ENCODE results near the gene B4GALT3. TPM values are rescaled to one million over a fixed set of nuclear protein-coding genes. Genes with fewer than 3 reads are reported as not detected.

B4GALT3 gene
- total RNA-seq, 1 donor from 2014 or later = 20.9 TPM

DNA sequence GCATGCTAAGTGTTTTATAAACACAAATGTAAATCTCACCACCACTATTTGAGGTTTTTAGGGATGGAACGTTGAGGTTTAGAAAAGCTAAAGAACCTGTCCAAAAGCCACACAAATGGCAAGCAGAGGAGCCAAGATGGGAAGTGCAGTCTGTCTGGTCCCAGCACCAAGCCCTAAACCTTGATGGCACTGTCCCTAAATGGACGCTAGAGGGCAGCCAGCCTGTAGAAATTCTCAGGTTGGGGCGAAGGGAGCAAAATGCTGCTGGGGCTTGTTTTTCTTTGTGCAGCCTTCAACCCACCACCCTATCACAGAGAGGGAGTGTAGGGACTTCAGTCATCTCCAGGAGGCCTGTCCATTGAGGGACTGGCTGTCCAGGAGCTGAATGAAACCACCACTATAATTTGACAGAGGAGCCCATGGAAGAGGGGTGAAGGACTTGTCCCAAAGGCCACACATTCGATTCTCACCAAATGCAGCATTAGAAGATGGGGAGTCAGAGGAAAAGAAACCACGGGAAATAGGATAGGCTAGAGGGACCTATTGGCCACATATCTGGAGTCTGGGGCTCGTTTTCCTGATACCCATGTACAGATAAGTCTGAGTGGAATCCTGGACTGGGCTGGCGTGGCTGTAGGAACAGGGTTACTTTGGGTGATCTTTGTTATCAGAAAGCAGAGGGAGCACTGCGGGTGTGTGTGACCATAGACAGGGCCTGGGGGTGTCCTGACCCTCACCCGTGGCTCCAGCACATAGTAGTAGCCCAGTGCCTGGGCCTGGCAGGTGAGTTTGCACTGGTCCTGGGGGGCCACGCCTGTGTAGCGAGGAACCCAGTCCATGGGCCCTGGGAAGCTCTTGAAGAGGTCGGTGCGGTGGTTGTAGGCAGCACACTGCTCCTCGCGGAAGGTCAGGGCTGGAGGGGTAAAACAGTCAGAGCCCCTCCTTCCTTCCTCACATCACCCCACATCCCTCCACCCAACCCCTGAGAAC lies 15.5 kb upstream of the B4GALT3 start:
- ATAC-seq (peak; percentile 40), DNase-seq (ENCODE audit: missing footprints) (no peak)
- intact Hi-C loops (cut with DNase I) = no loop called here

DNA sequence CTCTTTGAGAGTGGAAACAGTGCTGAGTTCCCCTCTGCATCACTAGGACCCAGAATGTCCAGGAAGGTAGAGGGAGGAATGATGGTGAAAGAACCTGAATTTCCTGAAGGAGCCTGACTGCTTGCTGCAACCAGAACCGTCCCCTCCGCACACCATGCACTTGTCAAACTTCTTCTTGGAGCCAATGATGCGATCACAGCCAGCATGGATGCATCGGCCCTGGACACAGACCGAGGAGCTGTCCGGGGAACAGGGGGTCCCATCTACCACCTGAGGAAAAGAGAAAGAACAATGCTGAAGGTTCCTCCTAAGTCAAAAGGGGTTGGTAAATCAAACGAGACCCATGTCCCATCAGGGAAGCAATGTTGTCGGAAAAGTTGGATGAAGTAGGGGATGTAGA lies 14.7 kb upstream of the B4GALT3 start:
- DNase-seq (ENCODE audit: missing footprints) (no peak), ATAC-seq (no peak)
- intact Hi-C loops (cut with DNase I) = no loop called here

DNA sequence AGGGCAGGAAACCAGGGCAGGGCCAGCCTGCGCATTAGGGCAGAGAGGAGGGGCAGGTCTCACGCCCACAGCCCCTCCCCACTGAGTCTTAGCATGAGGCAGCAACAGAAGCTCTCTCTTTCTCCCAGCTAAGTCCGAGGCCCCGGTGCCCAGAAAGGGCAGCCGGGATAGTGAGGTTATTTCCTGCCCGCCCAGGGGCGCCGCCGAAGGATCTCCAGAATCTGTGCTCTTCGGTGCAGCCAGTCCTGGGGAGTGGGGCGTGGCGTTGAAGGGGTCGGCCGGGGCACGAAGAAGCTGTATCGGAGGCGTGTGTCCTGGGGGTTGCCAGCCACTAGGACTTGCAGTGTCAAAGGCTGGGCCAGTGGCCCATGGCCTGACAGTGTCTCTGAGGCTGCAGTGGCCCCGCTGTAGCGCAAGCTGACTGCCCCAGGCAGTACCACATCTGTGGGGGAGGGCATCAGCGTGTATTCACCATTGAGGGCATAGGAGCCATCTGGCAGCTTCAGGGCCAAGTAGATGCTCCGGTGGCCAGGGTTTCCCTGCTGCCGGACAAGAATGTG lies 13.7 kb upstream of the B4GALT3 start:
- ATAC-seq = no peak
- intact Hi-C loops (cut with DNase I) = no loop called here
- DNase-seq (ENCODE audit: missing footprints) = no peak

DNA sequence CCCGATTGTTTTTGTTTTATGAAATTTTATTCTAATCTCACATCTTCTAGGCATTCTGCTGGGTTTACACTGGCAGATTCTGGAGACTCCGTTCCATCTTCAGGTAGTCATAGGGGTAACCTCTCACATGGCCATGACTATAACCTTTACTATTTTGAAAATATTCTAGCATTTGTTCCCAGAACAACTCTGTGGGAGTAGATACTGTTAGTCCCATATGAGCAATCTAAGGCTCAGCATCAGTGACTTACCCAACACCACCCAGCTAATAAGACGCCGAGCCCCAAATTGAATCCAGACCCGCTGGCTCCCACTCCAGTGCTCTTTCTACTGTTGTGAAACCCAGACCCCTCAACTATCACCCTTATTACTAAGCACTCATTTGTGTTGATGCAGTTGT lies 11.7 kb upstream of the B4GALT3 start:
- DNase-seq (ENCODE audit: missing footprints) (no peak), ATAC-seq (no peak)
- intact Hi-C loops (cut with DNase I) = no loop called here

DNA sequence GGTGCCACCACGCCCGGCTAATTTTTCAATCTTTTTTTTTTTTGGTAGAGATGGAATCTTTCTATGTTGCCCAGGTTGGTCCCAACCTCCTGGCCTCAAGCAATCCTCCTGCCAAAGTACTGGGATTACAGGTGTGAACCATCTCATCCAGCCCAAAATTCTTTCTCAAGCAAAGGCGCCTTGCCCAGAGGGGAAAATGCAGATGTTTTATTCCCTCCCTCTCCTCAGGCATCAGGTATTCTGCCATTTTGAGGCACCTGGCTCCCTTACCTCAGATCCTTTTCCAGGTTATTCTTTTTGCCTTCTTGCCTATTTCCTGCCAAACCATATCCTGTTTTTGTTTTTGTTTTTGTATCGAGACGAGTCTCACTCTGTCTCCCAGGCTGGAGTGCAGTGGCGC lies 11.1 kb upstream of the B4GALT3 start:
- no peak for DNase-seq (ENCODE audit: missing footprints)
- ATAC-seq = no peak
- intact Hi-C loops (cut with DNase I) = no loop called here

DNA sequence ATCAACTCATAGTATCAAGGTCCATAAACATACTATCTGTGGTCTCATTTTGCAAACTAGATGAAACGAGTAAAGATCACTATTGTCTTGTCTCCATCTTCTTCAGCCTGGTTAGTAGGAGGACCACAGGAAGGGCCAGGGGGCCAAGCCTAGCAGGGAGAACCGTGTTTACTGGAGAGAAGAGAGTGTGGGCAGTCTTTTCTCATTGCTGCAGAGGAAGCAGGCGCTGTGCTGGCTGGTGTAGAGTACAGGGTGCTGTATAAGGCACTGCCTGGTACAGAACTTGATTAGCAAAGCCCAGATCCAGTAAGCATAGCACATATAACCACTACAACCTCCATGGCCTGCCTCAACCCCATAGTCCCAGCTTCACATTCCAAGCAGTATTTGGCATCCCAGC lies 10.0 kb upstream of the B4GALT3 start:
- intact Hi-C loops (cut with DNase I) = no loop called here
- no peak for DNase-seq (ENCODE audit: missing footprints)
- no peak for ATAC-seq

DNA sequence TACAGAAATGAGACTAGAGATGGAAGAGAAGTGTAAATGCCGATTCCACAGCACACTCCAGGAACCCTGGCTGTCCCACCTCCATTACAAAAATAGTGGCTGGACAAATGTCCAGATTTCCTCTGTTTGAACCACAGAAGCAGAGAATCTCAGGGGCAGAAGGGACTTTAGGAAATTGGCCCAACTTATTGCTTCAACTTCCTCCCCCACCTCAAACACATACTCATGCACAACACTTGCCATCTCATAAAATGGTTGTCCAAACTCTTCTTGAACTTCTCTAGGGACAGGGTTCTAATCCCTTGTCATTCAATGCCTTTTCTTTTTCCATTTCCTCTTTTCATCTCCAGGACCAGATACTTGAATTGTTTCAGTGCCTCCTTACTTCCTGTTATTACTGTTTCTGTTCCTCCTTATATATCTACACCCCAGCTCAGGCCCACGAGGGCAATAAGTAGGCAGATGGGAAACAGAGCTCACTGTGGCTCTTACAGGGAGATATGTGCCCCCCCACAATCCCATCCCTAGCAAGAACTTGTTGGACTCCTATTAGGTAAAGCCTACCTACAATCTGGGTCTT lies 8.5 kb upstream of the B4GALT3 start:
- peak; percentile 33 for ATAC-seq
- DNase-seq (ENCODE audit: missing footprints) = no peak
- intact Hi-C loops (cut with DNase I) = no loop called here

DNA sequence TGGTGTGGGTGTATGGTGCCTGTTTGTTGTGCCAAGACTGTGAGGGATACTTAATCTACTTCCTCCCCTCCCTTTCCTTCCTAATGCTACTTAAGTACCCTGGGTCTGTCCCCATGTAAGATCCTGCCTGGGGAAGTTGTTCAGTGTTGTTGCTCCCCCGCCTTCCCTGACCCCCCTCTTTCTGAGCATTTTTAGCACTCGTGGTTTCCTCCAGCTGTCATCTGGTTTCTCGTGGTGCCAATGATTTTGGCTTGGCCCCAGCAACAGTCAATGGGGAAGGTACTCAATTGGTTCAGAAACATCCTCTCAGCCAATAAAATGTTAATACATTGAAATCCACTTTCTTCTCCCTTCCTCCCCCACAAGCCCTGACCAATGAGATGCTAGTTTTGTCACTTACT lies 8.0 kb upstream of the B4GALT3 start:
- intact Hi-C loops (cut with DNase I) = no loop called here
- ATAC-seq (peak; percentile 72), DNase-seq (ENCODE audit: missing footprints) (peak; percentile 85)

DNA sequence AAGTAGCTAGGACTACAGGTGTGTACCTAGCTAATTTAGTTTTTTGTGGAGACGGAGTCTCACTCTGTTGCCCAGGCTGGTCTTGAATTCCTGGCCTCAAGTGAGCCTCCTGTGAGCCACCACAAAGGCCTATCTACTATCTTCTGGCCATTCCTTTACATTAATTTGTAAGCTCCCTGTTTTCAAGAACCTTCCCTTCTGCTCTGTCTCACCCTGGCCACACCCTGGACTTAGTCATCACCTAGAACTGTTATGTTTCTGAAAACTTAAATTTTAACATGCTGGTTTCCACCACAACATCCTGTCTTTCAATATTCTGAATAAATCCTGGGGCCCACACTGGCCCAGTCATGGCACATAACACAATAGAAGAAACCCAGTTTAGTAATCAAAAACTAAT lies 4.9 kb upstream of the B4GALT3 start:
- ATAC-seq (no peak), DNase-seq (ENCODE audit: missing footprints) (no peak)
- intact Hi-C loops (cut with DNase I) = no loop called here

DNA sequence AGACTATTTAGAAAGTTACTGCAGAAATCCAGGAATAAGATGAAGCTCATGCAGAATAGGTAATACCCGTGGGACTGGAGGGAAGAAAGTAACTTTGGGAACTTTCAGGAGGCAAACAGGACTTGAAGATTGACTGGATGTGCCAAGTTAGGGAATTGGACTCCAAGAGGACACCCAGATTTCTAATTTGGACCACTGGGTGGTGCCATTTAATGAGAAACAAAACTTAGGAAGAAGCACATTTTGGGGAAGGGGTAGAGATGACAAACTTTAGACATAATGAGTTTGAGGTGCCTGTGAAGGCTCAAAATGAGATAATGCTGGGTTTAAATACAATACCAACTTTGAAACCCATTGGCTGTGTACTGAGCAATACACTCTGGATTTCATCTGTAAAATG lies 3.3 kb upstream of the B4GALT3 start:
- no peak for ATAC-seq
- DNase-seq (ENCODE audit: missing footprints) = no peak
- intact Hi-C loops (cut with DNase I) = no loop called here

DNA sequence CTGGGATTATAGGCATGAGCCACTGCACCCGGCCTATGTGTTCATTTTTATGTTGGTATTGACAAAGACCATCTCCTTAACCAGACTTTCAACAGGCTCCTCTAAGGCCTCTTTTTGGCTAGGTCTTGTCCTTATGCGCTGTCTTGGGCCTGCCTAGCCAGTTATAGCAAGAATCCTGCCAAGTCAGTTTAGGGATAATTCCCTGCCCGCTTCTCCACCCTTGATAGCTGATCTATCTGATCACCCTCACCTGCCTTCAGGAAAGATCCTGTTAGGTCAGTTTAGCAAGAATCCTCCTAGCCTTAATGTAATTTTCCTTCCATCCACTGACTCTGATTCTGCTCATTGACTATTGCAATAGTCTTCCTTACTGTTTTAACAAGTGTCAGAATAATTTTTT lies 2.4 kb upstream of the B4GALT3 start:
- ATAC-seq (no peak), DNase-seq (ENCODE audit: missing footprints) (no peak)
- intact Hi-C loops (cut with DNase I) = no loop called here

DNA sequence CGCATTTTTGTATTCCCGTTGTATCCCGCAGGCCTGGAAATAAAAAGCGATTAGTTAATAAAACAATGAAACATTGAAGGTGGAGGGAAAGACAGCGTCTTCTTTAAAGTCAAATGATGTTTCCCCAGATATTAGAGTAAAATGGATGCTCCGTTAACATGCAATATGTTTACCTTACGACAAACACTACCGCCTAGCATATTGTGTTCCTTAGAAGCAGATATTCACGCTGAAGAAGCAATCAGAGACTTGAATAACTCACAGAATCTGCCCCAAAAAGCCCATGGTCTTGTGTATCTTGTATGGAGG lies 583 bp upstream of the B4GALT3 start:
- no peak for DNase-seq (ENCODE audit: missing footprints)
- intact Hi-C loops (cut with DNase I) = no loop called here
- ATAC-seq = no peak

DNA sequence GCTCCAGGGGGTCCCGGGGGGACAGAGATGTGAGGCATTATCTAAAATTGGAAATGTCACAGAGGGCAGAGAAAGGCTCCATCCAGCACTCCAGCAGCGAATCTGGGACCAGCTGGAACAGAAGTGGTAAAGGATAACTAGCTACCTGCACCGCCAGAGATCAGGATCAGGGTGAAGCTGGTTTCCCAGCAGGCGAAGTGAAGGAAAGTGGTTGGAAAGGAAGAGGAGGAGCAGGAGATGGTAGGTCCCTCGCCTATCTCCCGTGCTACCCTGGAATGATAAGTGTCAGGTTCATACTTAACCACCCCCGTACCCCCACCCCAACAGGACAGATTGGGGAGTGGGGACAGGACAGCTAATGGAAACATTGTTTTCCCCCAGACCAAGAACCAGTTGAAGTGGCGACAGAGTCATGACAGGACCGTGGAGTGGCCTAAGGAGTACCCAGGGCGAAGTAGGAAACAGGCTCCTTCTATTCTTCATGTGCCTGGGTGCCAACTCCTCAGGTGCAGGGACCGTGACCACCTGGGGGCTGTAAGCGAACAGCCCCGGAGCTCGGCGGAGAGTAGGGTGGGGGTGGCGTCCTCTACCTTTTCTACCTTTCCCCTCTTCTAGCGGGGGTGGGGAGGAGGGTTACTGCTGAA lies 717 bp downstream of the B4GALT3 start:
- intact Hi-C loops (cut with DNase I) = no loop called here
- ATAC-seq (peak; percentile 0), DNase-seq (ENCODE audit: missing footprints) (no peak)

DNA sequence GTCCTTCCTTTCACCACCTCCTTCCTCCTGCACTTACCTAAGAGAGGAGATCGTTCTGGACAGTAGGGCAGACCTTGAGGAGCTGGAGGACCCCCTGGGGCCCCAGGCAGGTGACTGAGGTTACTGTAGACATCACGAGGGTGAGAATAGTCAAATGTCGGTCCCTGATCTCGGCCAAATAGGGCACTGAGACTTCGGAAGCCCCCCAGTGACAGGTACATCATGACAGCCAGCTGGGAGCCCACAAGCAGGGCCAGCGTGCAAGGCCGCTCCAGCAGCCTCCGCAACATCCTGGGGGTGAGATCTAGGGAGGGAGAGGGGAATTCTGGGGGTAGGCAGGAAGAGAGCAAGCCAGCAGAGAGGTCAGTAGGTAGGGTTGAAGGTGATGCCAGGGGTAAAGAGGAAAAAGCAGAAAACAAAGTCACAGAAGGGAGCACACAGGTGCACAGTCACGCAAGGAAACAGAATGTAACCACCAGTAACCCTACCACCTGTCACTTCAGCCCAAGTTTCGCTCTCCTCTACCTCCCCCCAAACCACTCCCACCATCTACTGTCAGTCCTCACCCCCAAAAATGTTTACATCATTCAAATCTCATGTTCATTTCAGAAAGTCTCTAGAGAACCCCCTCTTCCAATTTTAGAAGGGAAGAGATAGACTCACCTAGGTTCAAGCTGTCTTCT lies 1.4 kb downstream of the B4GALT3 start:
- DNase-seq (ENCODE audit: missing footprints) (no peak), ATAC-seq (no peak)
- intact Hi-C loops (cut with DNase I) = no loop called here

DNA sequence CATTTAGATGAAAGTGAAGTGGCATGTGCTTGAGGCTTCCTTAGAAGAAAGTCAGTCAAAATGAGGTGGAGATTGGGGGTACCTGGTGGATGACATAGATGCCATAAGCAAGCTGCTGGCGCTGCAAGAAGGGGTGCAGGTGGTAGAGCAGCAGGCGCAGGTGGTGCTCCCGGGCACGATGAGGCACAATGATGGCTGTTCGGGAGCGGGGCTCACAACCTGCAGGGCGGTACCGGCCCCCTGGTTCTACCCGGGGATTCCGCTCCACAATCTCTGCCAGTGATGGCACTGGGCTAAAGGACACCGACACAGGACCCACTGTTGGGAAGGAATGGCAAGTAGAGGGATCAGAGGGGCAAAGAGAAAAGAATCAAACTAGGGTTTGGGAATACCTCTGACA lies 2.4 kb downstream of the B4GALT3 start:
- ATAC-seq (no peak), DNase-seq (ENCODE audit: missing footprints) (no peak)
- intact Hi-C loops (cut with DNase I) = no loop called here

DNA sequence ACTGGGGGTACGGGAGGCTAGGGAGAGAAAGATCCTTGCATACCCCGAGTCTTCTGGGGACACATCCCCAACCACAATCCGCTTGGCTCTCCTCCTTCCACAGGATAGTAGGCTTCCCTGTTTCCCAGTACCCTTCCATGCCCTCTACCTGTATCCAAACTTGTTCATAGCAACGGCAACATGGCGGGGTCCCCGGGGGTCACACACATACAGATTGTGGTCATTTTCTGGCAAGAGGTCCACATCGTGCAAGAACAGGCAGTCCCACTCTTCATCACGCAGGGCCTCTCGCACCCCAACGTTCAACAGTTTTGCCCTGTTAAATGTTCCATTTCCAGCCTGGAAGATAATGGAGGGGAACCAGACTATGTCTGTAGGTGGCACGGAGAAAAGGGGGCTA lies 3.6 kb downstream of the B4GALT3 start:
- DNase-seq (ENCODE audit: missing footprints) (no peak), ATAC-seq (no peak)
- intact Hi-C loops (cut with DNase I) = no loop called here

DNA sequence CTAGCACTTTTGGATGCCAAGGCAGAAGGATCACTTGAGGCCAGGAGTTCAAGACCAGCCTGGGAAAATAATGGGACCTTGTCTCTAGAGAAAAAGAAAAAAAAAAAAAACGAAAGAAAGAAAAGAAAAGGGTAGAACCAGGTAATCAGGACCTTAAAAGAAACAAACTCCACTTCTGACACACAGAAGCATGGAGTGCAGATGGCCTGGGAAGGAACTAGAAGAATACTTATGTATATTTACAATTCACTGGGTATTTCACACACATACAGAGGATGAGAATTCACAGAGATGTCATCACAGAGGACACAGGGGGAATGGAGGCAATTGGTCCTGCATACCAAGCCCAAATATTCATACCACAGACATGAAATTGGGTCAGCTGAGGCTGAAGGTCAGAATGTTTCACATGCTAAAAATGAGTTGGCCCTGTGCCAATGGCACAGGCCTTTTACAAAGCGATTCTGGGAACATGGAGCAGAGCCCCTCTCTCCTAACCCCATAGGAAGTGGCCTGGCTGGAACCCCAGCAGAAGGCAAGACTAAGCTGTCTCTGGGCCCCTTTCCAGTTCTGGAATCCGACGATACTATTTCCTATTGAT lies 4.4 kb downstream of the B4GALT3 start:
- intact Hi-C loops (cut with DNase I) = no loop called here
- ATAC-seq (peak; percentile 6), DNase-seq (ENCODE audit: missing footprints) (no peak)

DNA sequence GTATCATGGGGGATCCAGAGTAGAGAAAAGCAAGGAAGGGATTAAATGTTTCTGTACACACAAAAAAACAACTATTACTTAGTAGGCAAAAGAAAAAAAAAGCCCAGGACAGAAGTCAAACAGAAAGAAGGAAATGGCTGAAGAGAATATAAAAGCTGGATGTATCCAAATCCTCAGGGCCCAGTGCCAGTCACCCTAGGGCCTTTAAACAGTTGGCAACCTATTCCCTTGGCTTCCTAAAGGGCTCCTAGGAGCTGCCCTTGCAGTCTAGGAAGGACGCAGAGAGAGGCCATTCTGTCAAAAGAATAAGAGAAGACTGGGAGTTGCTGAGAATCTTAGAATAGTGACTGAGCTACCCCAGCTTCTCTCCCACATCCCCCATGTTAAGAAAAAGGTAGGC lies 5.0 kb downstream of the B4GALT3 start:
- DNase-seq (ENCODE audit: missing footprints) = no peak
- intact Hi-C loops (cut with DNase I) = no loop called here
- ATAC-seq = no peak

DNA sequence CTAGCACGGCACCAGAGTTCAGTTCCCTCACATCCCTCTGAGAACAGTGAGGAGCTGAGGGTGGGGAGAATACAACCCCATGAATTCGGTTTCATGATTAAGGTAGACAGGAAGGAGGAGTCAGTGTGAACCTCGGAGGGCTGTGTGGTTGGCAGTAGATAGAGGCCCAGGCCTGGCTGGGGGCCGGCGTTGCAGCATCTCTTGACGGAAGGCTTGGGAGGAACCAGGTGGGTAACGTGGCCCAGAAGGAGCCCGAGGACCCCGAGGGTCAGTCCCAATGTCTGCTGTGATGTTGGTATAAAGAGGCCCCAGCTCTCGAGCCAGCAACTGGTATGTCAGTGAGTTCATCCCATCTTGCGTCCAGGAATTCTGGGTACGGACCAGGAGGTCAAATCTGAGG lies 5.6 kb downstream of the B4GALT3 start:
- ATAC-seq = no peak
- DNase-seq (ENCODE audit: missing footprints) = no peak
- intact Hi-C loops (cut with DNase I) = no loop called here

Data from Right ventricle myocardium inferior (tissue), 1 donor.